ENCODE results near the gene LRMDA.

The LRMDA gene

DNA sequence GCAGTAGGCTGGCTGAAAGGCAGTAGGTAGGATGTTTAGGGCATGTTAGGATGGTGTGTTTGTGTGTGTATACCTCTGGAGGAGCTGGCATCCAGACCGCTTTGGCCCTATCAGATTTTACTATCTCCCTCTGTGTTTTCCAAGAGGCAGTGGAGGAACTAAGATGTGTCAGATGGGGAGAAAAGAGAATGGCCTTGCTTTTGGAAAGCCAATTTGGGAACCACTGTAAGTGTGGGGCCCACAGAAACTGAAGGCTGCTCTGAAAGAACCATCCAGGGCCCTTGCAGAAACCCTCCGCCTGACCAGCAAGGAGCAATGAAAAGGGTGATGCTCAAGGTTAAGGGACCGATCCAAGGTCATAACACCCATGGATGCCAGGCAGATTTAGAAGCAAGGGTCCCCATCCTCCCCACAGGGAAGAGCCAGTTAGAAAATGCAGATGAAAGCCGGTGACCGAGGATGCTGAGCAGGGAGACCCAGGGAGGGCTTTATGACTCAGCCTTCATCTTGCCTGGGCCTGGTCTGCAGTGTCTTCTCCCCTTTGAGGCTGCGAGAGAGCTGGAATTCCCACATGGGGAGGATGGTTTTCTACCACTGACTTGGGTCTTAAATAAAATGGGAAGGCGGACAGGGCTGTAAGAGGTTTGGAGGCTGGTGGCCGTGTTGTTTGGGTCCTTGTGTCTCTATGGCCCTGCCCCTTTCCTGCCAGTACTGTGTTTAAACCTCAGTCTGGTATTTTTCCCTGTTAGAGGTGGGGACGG, 275.8 kb downstream of the LRMDA start:
- no peak for DNase-seq (ENCODE audit: extremely low read depth, low read depth)
- TF ChIP-seq, protein P1, sequence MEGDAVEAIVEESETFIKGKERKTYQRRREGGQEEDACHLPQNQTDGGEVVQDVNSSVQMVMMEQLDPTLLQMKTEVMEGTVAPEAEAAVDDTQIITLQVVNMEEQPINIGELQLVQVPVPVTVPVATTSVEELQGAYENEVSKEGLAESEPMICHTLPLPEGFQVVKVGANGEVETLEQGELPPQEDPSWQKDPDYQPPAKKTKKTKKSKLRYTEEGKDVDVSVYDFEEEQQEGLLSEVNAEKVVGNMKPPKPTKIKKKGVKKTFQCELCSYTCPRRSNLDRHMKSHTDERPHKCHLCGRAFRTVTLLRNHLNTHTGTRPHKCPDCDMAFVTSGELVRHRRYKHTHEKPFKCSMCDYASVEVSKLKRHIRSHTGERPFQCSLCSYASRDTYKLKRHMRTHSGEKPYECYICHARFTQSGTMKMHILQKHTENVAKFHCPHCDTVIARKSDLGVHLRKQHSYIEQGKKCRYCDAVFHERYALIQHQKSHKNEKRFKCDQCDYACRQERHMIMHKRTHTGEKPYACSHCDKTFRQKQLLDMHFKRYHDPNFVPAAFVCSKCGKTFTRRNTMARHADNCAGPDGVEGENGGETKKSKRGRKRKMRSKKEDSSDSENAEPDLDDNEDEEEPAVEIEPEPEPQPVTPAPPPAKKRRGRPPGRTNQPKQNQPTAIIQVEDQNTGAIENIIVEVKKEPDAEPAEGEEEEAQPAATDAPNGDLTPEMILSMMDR (IDR thresholded peaks at IDR 0.05; ENCODE audit: low read depth, low read length): no peak

DNA sequence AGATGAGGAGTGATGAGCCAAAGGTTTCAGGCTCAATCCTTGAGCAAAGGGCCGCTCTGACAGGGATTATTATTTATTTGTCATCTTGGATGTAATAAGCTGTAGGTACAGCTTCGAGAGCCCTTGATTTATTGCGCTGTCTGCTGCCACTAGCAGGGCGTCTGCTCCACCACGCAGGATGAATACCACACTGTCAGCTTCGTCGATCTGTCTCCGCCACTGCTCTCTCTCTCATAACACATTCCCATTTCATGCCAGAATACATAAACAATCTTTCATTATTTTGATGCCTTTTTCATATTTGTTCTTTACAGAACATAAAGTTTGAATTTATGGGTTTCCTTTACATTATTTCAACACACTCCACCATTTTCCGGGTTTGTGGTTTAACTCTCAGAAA, 276.6 kb downstream of the LRMDA start:
- no peak for DNase-seq (ENCODE audit: extremely low read depth, low read depth)
- TF ChIP-seq, protein P1 (IDR thresholded peaks at IDR 0.05; ENCODE audit: low read depth, low read length): no peak

DNA sequence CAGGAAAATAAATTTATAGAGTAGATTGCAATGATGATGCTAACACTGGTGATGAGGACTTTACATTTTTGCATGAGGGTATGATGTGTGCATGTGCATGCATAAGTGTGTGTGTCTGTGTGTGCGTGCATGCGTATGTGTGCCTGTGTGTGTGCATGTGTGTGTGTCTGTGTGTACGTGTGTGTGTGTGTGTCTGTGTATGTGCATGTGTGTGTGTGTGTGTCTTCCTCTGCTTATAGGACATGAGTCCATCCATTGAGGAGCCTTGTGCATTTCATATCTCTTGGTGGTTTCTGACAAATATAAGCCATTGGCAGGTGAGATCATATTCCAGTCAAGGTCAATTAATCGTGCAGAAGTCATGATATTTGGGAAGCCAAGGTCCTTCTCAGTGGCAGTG, 277.8 kb downstream of the LRMDA start:
- DNase-seq (ENCODE audit: extremely low read depth, low read depth): no peak
- TF ChIP-seq, protein P1 (IDR thresholded peaks at IDR 0.05; ENCODE audit: low read depth, low read length): no peak

DNA sequence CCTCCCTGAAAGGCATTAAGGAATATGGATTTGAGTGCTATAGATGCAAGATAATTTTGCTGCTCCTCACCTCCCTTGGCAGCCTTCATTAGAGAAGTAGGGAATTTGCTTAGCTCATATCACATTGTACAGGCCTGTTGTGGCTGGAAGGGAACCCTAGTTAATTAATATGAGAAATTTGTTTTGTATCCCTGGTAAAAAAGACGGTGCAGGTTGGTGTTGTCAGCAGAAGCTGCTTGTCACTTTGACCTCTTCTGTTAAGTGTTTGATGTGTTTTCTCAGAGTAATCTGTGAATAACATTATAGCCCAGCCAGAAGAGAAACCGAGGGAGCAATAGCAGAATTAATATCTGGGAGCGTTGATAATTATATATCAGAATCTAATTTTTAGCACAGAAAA, 278.4 kb downstream of the LRMDA start:
- no peak for DNase-seq (ENCODE audit: extremely low read depth, low read depth)
- TF ChIP-seq, protein P1 (IDR thresholded peaks at IDR 0.05; ENCODE audit: low read depth, low read length): no peak

DNA sequence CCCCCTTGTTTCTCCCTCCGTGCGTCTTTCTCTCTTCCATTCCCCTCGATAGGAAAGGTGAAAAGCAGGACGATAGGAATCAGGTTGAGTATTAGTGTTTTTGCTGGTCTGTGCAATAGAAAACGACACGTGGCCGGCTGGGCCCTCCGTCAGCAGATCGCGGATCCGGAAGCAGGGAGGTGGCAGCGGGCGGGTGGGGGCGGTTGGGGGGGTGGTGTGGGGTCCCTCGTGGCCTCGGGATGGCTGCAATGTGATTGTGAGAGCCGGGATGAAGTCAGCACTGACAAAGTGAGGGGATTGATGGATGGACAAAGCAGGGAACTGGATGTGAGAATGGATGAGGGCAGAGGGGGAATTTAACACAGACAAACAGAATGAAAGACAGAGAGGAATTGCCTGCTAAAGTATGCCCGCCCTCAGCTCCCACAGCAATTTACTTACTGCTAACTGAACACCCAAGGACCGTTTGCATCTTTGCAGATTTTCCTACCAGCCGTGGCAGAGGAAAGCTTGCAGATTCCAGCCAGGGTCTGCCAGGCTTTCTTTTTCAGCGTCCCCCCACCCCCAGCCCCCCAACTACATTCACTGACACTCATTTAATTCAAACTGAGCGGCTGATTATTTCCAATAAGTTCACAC, 280.9 kb downstream of the LRMDA start:
- TF ChIP-seq, protein P1 (IDR thresholded peaks at IDR 0.05; ENCODE audit: low read depth, low read length): no peak

DNA sequence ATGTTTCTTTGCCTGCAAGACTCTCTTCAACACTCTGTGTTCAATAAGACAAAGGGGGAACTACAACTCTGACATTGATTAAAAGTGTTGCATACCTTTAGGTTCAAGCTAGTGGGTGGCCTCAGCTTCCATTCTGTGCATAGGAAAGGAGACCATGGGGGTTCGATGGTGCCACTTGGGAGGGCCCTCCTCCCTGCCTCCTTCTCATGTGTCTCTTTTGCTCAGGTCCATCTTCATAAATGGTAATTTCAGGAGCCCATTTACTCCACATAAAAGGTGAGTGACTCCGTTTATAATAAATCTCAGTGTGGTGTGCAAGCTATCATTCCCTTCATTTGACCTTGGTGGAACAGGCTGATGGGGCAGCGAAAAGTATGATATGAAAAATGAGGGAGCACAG, 285.1 kb downstream of the LRMDA start:
- TF ChIP-seq, protein P1 (IDR thresholded peaks at IDR 0.05; ENCODE audit: low read depth, low read length): no peak
- no peak for DNase-seq (ENCODE audit: extremely low read depth, low read depth)

More for the DNA sequence above, 280.9 kb downstream of the LRMDA start:
- no peak for DNase-seq (ENCODE audit: extremely low read depth, low read depth)

DNA sequence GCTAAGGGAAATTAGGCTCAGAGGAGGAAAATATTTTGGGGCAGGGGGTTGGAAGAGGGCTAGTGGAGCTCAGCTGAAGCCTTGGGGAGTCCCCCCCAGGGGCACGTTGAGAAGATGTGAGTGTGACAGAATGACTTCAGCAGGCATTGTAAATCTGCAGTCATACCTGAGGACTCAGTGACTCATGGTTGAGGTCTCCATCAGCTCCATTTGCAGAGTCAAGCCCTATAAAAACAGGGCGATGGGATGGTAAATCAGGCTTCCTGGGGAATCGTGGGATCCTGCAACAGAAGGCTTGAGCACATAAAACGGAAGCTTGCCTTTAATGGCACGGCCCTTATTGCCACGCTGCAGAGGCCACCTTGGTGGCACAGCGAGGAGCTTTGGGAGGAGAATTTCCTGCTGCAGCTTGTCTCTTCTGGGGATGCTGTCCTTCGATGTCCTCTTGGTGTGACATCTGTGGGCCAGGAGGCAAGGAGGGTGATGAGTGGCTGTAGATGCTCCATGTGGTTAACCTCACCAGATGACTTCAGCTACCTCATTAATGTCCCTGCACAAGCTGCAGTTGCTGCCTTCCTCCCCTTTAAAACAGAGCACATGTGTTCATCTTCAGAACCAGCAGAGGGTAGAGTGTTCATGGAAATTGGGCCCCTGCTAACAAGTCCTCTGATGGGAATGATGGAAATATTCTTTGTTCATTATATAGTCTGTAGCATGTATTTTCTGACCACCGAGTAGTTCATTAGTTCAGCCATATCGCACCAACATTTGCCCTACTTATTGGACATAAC, 285.9 kb downstream of the LRMDA start:
- TF ChIP-seq, protein P1 (IDR thresholded peaks at IDR 0.05; ENCODE audit: low read depth, low read length): no peak
- no peak for DNase-seq (ENCODE audit: extremely low read depth, low read depth)

All from AG09319 (cell line).